Measurements from ENCODE around the gene CHN1.

GRCh38 chr2:175010848-175011254 is 5.7 kb upstream of the CHN1 start:
- TF ChIP-seq EZH2 (IDR thresholded peaks at IDR 0.05; ENCODE audit: low read depth, low read length, severe bottlenecking) (no peak), SP1 (IDR thresholded peaks at IDR 0.05; ENCODE audit: low read depth, low read length) (no peak), CTCF (IDR thresholded peaks at IDR 0.05; ENCODE audit: control extremely low read depth in 1 of 3, insufficient read depth in 1 of 3, low read depth in 1 of 3, low read length in 3 of 3) (no peak), MAX (IDR thresholded peaks at IDR 0.05) (no peak), RAD21 (IDR thresholded peaks at IDR 0.05 in 1 of 2, conservative IDR thresholded peaks at IDR 0.05 in 1 of 2; ENCODE audit: low read depth in 2 of 2, low read length in 2 of 2) (no peak), POU5F1 (IDR thresholded peaks at IDR 0.05; ENCODE audit: low read depth, low read length) (no peak), MAFK (IDR thresholded peaks at IDR 0.05; ENCODE audit: low read depth, low read length) (no peak), EP300 (IDR thresholded peaks at IDR 0.05; ENCODE audit: borderline replicate concordance in 1 of 2, low read depth in 2 of 2, low read length in 2 of 2) (no peak), RFX5 (IDR thresholded peaks at IDR 0.05; ENCODE audit: borderline replicate concordance, low read depth, low read length) (no peak), TBP (IDR thresholded peaks at IDR 0.05; ENCODE audit: low read depth, low read length) (no peak), BACH1 (IDR thresholded peaks at IDR 0.05; ENCODE audit: low read length) (no peak), CHD2 (IDR thresholded peaks at IDR 0.05; ENCODE audit: low read length) (no peak), CREB1 (IDR thresholded peaks at IDR 0.05) (no peak), POLR2A (IDR thresholded peaks at IDR 0.05; ENCODE audit: control extremely low read depth in 1 of 2, low read depth in 2 of 2, low read length in 2 of 2) (no peak)

All from H1 (cell line).